Measurements from ENCODE around the gene STX11.

The STX11 gene

DNA sequence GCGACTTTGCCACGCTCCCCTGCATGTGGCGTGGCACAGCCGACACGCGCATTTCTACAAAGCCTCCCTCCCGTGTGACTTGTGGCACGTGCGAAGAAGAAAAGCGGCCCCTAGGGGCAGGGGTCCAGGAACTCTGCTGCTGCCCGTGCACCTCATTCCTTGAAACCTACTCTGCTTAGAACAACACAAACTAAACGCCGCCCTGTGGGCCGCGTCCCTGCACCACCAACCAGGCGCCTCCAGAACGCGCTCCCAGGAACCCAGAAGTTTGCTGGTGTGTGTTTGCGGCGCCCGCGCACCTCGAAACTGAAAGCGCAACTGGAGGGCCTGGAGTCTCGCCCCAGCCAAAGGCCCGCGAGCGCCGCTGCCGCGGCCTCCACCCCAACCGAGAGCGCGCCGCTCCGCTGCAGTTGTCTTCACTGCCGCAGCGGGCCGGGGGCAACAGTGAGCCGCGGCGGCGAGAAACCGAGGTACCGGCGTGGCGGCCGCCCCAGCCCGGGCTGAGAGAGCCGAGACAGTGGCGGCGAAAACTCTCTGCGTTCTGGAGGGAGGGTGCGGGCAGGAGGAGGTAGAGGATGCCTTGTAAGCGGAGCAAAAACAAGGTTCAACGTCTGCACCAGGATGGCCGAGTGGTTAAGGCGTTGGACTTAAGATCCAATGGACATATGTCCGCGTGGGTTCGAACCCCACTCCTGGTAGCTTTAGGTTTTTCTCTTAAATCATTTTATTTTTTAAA is 65.8 kb downstream of the STX11 start:
- peak; percentile 89 for DNase-seq (ENCODE audit: low spot score)

DNA sequence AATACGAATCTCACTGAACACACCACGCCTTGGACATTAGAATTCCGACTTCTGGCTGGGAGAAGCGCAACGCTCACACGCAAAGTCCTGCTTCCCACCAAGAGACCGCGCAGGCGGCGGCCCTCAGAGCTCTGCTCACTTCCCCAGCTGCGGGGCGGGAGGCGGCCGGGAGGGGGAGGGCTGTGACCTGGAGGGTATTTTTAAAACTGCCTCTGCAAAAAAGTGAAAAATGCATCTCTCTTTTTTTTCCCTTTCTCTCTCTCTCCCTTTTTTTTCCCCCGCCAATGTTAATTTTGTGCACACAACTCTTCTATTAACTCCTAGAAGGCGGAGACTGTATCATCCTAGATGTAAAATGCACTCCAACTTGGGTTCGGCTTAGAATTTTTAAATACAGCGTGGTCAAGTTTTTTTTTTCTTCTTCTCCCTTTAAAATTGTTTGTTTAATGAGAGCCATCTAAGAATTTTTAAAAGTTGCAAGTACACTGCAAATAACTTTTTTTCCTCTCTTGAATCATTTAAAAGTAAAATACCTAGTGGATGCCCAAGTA is 66.4 kb downstream of the STX11 start:
- no peak for DNase-seq (ENCODE audit: low spot score)

DNA sequence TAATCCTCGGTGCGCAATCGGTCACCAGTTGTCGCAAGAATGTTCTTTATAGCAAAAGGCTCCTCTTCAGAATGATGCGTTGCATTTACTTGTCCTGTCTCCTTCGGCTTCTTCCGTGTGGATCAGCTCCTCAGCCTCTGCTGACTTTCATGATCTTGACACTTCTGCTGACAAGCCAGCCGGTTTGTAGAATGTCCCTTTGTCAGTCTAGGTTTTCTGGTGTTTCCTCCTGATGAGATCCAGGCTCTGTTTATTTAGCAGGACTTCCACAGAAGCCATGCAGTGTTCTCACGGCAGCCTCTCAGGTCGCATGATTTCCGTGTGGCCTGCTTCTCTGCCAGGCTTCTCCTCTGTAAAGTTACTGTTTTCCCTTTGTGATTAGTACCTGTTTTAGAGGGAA is 66.9 kb downstream of the STX11 start:
- no peak for DNase-seq (ENCODE audit: low spot score)

DNA sequence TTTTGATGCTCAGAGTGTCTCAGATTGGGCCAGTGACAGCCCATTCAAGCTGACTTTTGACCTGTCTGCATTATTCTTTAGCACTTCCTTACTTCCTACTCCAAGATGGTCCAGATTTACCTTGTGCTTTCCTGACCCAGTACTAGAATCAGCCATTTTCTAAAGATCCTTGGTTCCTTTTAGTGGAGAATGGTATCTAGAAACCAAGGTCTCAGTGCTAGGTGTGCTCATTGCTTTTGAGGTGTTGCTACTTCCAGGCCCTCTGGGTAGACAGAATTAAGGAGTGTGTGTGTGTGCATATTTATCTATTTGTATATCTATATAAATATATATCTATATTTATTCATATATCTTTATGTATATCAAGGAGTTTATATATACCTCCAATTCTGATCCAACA is 67.5 kb downstream of the STX11 start:
- DNase-seq (ENCODE audit: low spot score) = no peak

DNA sequence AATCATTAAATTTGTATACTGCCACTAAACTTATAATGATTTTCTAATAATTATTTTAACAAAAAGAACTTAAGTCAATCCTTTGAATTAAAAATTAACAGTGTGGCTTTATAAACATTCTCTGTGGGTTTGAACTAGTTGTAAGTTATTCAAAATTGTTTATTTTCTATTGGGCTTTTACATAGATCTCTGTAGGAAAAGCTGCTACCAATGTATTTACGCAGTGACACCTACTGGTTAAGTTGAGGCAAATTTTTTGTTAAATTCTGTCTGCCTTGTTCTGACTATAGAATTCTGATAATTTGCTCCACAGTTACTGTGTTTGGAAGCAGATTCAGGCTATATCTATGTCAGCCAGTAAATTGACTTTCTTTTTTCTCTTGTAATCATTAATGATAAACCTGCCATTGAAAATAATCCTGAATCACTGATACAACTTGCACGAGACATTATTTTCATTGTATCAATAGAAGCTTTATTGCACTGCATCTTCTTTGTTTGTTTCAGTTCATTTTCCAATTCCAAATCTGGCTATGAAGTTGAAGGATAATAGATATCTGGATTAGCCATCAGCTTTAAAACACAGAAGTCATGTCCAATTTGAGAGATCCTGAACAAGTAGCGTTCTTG is 68.9 kb downstream of the STX11 start:
- peak; percentile 68 for DNase-seq (ENCODE audit: low spot score)

DNA sequence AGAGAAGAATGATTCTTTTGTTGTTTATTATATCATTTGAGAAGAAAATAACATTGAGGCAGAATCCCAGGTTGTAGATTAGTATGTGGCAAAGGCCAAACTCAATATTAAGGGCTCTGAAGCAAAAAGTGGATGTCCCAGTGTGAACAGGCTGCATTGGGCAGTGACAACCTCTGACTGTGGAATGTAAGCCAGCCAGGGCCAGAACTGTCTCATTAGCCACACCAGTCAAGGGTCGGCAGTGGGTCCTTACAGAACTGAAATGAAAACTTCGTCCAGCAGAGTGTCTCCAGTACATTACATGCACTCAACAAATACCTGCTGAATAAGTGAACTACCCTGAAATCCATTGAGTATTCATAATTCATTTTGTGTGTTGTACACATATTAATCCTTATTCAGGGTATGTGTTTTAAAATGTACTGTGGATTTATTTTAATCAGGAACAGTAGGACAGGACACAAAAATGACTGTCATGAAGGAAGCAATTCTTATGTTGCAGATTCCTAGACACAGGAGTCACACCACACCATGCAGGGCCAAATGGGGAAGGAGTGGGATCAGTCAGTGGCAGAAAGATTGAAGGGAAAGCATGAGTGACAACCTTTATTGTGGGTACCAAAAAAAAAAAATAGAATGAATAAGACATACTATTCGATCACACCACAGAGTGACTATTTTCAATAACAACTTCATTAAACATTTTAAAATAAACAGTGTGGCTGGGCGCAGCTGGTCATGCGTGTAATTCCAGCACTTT is 69.9 kb downstream of the STX11 start:
- no peak for DNase-seq (ENCODE audit: low spot score)

DNA sequence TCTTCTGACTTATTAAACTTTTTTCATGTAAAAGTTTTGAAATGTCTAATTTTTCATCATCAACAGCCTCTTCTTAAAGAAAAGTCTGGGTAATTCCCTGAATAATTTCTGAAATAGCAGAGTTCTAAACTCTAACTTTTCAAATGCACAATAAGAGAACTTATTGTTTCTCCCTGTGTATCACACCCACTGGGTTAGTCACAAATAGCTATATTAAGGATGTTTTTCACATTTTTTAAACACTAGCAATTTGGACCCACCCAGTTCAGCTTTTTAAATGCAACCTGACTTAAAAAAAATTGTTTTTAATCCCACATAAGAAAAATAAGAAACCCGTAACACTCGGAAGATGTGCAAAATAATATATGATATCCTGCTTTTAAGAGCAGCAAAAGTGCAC is 73.4 kb downstream of the STX11 start:
- no peak for DNase-seq (ENCODE audit: low spot score)

DNA sequence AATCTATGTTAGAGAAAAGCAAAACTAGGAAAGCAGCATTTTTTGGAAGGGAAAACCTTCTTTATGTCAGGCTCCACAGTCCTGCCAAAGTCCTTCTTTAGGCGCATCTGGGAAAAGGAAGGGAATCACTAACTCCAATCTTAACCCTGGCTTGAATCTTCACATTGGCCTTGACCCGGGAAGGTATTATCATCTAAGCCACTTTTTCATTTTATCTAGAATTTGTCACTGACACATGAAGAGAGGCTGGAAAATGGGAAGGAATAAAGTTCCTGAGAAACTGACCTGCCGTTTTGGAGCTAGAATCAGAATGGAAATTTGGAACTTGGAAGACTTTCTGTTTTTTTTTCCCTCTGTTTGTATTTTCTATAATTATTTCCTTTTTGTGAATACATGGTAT is 81.4 kb downstream of the STX11 start:
- DNase-seq (ENCODE audit: low spot score) = no peak

DNA sequence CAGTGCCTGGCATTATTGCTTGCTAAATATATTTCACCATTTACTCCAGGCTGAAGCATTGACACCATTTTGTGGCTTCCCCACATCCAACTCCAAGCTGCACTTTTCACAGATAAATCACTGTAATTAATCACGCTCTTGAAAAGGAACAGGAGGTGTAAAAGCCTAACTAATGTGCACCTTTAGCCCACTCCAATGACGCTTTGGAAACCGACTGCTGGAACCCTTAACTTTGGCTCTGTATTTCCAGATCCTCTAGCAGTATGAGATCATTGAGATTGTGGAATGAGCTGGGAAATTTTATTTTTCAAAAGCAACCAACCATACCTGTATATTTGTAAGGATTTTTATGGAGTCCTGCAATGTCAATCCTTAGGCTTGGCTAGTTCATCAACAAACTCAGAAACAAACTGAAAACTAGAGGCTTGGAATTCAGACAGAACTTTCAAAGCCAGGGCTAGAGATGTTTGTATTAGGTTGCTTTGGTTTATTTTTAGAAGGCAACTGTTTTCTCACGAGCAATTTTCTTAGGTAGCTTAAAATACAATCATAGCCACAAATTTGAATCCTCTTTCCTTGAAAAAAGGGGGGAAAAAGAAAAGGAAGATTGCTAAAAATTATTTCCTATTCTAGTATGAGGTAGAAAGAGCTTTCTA is 82.0 kb downstream of the STX11 start:
- no peak for DNase-seq (ENCODE audit: low spot score)

DNA sequence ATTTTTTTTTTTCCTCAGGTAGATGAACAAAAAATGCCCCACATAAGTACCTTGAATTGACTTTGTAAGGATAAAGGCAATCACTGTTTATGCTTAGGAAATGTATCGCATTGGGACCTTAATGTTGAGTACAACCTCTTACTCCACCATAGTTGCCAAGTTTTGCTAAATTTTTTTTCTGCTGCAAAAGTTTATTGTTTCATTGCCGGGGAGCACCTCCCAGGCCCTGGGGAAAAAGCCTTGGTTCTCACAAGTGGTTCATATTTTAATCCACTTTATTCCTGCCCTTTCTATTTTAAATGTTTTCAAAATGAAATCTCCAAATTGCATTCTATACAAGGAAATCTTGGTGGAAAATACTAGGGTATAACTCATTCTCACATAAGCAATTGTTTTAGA is 82.5 kb downstream of the STX11 start:
- no peak for DNase-seq (ENCODE audit: low spot score)

DNA sequence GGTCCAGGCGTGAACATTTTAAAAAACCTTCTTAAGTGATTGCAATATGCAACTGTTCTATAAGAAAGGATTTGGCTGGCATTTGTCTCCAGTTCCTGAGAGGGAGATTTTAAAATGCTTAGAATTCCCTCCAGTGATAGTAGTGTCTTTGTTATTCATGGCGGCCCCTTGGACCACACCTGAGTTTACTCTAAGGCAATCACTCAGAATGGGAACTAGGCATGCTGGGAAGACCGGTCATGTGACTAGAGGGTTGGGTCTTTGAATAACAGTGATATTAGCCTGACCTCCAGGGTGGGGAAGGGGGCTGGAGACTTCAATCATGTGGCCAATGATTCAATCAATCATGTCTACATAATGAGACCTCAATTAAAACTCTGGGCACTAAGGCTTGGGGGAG is 84.1 kb downstream of the STX11 start:
- DNase-seq (ENCODE audit: low spot score) = no peak

DNA sequence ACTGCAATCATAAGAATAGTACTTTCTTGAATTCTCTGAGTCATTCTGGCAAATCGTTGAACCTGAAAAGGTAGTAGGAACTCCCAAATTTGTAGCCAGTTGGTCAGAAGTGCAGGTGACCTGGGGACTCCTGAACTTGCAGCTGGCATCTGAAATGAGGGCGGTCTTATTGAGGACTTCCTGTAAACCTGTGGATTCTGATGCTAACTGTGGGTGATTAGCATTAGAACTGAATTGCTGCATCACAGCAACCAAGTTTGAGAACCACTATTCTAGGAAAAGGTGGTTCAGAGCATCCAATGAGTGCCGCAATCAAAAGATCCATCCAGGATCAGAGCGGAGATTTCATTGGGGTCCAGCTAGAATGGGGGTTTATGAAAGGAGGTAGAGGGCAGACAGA is 84.6 kb downstream of the STX11 start:
- no peak for DNase-seq (ENCODE audit: low spot score)
